Measurements from ENCODE around the gene FOXN3. TPM values are rescaled to one million over a fixed set of nuclear protein-coding genes. Genes with fewer than 3 reads are reported as not detected.

FOXN3 gene
- polyA plus RNA-seq, 1 donor from 2014 or later, result 10.3 TPM

- TF ChIP-seq EZH2 (IDR thresholded peaks at IDR 0.05; ENCODE audit: borderline replicate concordance, insufficient read depth, low read length, poor library complexity, severe bottlenecking) (no peak), TAF1 (IDR thresholded peaks at IDR 0.05; ENCODE audit: low read depth) (no peak)
These were observed 114.6 kb downstream of the FOXN3 start (continued) for GRCh38 chr14:89302396-89302950.

- no peaks in the 10 kb centered on the region for H3K79me2 ChIP-seq (replicated peaks; ENCODE audit: insufficient read depth, low read length)
- H3K4me3 ChIP-seq (ENCODE audit: low read length), result no peak overlapping the region
- no peak overlapping the region for H3K27ac ChIP-seq (ENCODE audit: low read length)
These were observed 117.4 kb downstream of the FOXN3 start for GRCh38 chr14:89299587-89299986.

More at GRCh38 chr14:89299587-89299986, 117.4 kb downstream of the FOXN3 start:
- TF ChIP-seq REST (IDR thresholded peaks at IDR 0.05; ENCODE audit: borderline replicate concordance) (no peak), SMC3 (conservative IDR thresholded peaks at IDR 0.05; ENCODE audit: poor library complexity) (no peak), CTCF (IDR thresholded peaks at IDR 0.05; ENCODE audit: poor library complexity, severe bottlenecking) (no peak), MXI1 (conservative IDR thresholded peaks at IDR 0.05; ENCODE audit: poor library complexity, severe bottlenecking) (no peak), RAD21 (conservative IDR thresholded peaks at IDR 0.05) (no peak), POLR2AphosphoS5 (IDR thresholded peaks at IDR 0.05) (no peak), EZH2 (IDR thresholded peaks at IDR 0.05; ENCODE audit: borderline replicate concordance, insufficient read depth, low read length, poor library complexity, severe bottlenecking) (no peak)
- Histone ChIP-seq H3K27me3 (ENCODE audit: insufficient read depth, low read depth, low read length) (no peaks in the 10 kb centered on the region), H3K9me3 (ENCODE audit: low read length) (no peaks in the 10 kb centered on the region), H3K9ac (ENCODE audit: low read length) (no peak overlapping the region), H4K20me1 (ENCODE audit: insufficient read depth) (no peaks in the 10 kb centered on the region), H3K4me2 (ENCODE audit: low read length) (no peak overlapping the region), H3K36me3 (ENCODE audit: insufficient read depth, low read length) (no peaks in the 10 kb centered on the region), H2AFZ (ENCODE audit: low read depth, low read length) (no peak overlapping the region), H3K9me2 (ENCODE audit: insufficient read depth, low read length) (no peaks in the 10 kb centered on the region), H3F3A (ENCODE audit: insufficient read depth, low read length, poor library complexity, severe bottlenecking) (no peaks in the 10 kb centered on the region)

All from neural cell (in vitro differentiated cells).